Ammon's horn (tissue), 1 donor: ENCODE measurements around the gene FGF18.
"Not testable (repeated sequence)": the region's sequence is repeated elsewhere in the genome, so short reads cannot be mapped to it uniquely, and the experiment has no call there.

Experiments
- DNase-seq: peaks from one replicate; pipeline ENCODE4 v3.0.0-alpha.2; 2016; ENCODE audit warnings: low spot score

Gene FGF18

DNA sequence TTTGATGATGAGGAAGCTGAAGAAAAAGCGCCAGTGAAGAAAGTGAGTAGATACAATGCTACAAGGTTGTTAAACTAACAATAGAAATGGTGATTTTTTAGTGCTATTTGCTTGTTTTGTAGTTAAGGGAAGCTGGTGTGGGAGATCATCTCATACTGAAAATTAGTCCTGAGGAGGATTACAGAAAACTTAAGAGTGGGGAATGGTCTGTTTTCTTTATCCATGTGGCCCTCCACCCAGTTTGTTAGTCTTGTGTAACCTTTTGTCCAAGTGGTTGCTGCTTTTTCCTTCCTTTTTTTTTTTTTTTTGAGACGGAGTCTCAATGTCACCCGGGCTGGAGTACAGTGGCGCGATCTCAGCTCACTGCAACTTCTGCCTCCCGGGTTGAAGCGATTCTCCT lies 19.3 kb upstream of the FGF18 start:
- DNase-seq, result no peak

DNA sequence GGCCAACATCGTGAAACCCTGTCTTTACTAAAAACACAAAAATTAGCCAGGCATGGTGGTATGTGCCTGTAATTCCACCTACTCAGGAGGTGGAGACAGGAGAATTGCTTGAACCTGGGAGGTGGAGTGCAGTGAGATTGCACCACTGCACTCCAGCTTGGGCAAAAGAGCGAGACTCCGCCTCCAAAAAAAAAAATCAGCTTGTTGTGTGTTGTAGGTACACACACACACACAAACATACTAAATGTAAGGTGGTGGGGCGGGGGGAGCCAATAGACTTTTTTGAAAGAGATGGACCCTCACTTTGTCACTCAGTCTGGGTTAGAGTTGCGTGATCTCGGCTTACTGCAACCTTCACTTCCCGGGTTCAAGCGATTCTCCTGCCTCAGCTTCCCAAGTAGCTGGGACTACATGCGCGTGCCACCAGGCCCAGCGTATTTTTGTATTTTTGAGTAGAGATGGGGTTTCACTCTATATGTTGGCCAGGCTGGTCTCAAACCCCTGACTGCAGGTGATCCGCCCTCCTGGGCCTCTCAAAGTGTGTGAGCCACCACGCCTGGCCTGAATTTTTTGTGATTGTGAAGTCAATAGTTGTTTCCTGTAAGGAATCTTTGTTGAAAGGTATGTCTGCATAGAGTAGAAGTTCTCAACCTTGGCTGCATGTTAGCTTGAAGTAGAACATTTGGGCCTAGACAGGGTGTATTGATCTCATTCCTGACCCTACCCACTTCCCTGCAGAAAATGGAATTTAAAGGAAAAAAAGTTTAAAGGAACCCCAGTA lies 18.1 kb upstream of the FGF18 start:
- no peak for DNase-seq

DNA sequence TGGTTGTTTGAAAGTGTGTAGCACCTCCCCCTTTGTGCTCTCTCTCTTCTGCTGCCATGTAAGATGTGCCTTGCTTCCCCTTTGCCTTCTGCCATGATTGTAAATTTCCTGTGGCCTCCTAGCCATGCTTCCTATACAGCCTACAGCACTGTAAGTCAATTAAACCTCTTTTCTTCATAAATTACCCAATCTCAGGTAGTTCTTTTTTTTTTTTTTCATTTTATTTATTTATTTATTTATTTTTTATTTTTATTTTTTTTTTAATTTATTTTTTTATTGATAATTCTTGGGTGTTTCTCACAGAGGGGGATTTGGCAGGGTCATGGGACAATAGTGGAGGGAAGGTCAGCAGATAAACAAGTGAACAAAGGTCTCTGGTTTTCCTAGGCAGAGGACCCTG lies 16.7 kb upstream of the FGF18 start:
- not testable (repeated sequence) for DNase-seq

DNA sequence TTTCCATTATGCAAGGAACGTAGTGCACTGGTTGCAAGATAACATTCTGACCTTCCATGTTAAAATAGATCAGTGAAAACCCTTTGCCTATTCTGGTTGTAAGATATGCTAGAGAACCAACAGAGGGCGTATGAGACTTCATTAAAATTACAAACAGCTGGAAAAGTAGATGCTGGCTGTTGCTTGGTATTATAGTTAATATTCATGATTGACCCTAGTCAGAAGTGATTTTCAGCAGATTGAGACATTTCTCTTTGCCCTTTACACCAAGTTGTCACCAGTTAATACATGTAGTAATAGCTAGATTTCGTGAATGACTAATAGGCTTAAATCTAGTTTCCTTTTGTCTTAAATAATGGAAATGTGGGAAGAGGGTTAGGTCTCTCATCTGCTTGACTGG lies 13.8 kb upstream of the FGF18 start:
- DNase-seq, result no peak

DNA sequence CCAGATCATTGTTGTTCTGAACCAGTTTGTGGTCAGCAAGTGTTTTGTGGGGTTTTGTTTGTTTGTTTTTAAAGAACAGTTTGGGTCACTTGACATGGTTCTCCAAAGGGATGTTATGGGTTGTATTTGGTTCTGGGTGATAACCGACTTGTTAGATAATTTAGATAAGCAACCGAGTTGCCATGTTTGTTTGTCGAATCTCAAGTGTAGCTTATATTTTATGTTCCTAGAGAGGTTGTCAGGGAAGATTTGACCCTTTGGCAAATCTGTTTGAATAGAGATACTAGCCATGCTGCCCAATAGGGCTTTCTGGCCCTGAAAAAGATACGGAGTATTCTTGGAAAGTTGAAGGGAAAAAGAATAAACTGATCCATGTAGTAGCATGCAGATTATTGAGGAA lies 12.2 kb upstream of the FGF18 start:
- no peak for DNase-seq

DNA sequence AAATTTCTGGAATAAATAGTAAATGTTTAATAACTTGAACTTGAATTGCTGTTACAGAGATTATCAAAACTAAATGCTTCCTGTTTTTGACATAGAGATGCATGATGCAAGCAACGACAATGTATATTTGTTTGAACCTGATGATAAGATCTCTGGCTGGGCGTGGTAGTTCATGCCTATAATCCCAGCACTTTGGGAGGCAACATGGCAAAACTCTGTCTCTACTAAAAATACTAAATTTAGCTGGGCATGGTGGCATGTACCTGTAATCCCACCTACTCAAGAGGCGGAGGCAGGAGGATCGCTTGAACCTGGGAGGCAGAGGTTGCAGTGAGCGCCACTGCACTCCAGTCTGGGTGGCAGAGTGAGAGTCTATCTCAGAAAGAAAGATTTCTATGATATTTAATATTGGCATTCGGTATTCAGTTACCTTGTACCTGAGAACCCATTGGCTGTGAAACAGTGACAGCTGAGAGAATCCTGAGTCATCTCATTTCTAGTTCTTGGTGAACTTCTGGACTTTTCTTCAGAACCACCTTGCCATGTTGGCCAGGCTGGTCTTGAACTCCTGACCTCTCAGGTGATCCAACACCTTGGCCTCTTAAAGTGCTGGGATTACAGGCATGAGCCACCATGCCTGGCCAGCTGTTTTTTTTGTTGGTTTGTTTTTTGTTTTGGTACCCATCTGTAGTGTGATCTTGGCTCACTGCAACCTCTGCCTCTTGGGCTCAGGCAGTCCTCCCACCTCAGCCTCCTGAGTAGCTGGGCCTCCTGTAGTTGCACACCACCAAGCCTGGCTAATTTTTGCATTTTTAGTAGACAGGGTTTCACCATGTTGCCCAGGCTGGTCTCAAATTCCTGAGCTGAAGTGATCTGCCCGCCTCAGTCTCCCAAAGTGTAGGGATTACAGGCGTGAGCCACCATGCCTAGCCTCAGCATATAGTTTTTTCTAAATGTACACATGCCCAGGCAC lies 10.0 kb upstream of the FGF18 start:
- no peak for DNase-seq

DNA sequence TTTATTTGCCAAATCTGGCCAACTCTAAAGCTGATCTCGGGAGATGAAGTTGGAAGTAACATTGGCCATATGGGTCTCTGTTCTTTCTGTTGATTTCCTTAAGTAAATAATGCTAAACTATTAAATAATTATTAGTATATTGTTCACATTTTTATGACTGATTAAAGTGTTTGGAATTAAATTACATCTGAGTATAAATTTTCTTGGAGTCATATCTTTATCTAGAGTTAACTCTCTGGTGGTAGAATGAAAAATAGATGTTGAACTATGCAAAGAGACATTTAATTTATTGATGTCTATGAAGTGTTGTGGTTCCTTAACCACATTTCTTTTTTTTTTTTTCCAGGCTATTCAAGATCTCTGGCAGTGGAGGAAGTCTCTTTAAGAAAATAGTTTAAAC lies 9.3 kb upstream of the FGF18 start:
- no peak for DNase-seq

DNA sequence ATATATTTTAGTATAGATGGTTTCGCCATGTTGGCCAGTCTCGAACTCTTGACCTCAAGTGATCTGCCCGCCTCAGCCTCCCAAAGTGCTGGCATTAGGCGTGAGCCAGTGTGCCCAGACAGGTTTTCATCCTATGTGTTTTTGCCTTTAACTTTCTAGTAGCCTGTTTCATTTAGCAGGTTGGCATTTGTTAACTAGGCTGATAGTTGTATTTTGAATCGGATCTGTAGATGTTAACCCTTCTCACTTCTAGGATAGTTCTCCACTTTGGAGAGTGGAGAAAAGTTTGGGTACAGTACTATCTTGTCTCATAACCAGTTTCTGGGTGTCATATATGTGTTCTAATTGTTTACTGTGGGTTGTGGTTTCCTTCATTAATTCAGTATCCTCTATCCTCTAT lies 7.3 kb upstream of the FGF18 start:
- no peak for DNase-seq

DNA sequence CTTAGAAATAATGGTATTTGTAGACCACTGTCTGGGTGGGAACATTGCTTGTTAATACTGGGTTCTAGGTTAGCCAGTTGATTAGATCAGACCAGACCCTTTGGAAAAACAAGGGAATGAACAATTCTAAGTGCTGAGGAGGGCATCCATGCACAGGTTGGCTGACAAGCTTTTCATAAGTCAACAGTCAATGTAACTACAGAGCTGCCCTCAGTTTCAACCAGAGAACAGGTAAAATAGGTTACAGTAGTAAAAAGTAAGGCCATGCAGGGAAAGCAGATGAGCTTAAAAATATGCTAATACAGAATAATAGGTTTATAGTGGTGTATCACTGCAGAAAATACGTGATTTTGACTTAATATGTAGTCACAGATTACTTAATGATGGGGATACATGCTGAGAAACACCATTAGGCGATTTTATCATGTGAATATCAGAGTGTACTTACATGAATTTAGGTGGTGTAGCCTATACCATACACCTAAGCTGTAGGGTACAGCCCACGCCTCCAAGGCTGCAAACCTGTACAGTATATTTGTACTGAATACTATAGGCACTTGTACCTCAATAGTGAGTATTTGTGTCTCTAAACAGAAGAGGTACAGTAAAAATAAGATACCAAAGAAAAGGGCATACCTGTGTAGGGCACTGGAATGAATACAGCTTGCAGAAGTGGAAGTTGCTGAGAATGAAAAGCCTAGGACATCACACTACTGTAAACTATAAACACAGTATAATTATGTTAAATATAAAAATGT lies 6.1 kb upstream of the FGF18 start:
- DNase-seq, result no peak

DNA sequence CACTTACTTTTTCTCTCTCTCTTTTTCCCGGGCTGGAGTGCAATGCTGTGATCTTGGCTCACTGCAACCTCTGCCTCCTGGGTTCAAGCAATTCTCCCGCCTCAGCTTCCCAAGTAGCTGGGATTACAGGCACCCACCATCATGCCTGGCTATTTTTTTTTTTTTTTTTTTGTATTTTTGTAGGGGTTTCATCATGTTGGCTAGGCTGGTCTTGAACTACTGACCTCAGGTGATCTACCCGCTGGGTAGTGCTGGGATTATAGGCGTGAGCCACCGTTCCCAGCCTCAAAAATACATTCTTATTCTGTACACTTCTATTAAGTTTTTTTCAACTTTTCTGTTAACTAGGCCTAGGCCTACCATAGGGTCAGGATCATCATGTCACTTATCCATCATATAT lies 5.5 kb upstream of the FGF18 start:
- not testable (repeated sequence) for DNase-seq

DNA sequence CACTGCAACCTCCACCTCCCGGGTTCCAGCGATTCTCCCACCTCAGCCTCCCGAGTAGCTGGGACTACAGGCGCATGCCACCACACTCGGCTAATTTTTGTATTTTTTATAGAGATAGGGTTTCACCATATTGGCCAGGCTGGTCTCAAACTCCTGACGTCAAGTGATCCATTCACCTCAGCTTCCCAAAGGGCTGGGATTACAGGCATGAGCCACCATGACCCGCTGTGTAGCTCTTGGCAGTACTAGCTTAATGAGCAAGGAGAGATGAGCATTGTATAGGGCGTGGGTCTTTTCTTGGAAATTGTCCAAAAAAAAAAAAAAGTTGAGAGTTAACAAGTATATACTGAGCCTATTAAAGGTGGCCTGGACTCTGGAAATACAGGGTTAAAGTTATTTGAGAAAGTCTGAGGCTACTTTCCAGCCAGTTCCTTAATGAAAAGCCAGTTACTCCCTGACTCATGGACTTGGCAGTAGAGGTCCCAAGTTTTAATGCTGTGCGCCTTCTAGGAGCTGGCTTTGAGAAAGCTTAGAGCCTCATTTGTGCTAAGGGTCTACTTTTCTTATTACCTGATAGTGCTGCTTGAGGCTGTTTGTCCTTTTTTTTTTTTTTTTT lies 4.2 kb upstream of the FGF18 start:
- DNase-seq, result no peak

DNA sequence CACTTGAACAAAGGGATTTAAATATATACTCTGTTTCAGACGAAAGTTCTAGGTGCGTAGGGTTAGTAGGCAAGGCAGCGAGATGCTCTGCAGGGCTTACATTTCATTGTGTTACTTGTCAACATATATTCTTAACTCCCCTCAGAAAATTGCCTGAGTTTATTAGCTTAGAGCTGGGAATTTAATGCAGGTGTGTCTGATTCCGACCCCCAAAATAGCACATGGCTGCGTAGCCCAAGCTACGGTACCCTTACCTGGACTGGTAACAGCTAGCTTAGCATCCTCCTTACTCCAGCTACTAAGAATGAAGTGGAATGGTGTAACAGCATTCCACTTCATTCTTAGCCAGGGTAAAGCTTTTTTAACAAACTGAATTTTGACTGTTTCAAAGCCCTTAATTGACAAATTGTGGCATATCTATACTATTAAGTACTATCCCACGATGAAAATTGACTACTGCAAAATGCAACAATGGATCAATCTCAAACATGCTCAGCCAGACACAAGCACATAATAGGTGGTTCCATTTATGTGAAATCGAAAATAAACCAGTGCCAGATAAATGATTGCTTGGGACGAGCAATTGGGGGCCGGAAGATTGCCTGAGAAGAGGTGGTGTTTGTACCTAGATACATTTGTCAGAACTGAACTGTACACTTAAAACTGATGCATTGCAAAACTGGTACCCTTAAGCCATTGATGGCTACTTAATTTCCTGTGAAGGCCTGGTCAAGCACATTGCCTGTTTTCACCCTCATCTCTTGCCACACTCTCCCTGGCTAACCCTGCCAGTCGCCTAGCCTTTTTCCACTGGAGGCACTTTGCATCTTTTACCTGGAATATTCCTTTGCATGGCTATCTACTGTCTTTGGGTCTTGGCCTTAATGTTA lies 3.0 kb upstream of the FGF18 start:
- no peak for DNase-seq

DNA sequence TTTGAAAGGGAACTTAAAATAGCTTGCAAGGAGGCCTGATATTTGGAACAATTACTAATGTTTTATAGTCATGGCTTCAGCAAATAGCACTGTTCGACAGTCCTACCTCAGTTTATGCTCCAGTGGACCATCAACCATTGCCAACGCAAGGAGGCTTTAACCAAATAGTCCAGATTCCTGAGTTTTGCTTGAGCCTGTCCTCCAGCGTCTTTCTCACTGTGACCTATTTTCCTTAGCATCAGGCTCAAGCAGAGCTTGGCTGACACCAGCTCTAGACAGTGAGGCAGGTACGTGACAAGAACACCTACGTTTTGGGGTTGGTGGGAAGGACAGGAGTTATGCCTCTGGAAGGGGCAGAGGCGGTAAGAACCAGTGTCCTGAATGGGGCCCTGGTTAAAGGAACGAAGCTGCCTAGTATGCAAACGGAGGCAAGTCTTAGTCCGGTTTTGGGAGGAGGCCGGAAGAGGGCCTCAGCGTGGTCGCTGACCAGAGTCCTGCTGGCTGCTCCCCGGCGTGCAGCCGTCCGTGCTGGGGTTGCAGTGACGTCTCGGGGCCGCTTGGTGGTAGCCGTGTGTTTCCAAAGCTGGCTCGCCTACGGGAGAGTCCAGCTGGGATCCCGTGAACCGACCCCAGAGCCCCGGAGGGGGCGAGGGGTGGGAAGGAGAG lies 998 bp upstream of the FGF18 start:
- DNase-seq, result peak; percentile 78

DNA sequence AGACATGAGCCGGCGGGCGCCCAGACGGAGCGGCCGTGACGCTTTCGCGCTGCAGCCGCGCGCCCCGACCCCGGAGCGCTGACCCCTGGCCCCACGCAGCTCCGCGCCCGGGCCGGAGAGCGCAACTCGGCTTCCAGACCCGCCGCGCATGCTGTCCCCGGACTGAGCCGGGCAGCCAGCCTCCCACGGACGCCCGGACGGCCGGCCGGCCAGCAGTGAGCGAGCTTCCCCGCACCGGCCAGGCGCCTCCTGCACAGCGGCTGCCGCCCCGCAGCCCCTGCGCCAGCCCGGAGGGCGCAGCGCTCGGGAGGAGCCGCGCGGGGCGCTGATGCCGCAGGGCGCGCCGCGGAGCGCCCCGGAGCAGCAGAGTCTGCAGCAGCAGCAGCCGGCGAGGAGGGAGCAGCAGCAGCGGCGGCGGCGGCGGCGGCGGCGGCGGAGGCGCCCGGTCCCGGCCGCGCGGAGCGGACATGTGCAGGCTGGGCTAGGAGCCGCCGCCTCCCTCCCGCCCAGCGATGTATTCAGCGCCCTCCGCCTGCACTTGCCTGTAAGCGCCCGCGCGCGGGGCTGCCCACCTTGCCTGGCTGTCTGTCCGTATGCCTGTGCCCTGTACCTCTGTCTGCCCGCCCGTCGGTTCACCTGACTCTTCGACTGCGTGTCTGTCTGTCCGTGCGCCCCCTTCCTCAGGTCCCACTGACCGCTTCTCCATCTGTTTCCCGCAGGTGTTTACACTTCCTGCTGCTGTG lies 412 bp downstream of the FGF18 start:
- DNase-seq, result no peak

DNA sequence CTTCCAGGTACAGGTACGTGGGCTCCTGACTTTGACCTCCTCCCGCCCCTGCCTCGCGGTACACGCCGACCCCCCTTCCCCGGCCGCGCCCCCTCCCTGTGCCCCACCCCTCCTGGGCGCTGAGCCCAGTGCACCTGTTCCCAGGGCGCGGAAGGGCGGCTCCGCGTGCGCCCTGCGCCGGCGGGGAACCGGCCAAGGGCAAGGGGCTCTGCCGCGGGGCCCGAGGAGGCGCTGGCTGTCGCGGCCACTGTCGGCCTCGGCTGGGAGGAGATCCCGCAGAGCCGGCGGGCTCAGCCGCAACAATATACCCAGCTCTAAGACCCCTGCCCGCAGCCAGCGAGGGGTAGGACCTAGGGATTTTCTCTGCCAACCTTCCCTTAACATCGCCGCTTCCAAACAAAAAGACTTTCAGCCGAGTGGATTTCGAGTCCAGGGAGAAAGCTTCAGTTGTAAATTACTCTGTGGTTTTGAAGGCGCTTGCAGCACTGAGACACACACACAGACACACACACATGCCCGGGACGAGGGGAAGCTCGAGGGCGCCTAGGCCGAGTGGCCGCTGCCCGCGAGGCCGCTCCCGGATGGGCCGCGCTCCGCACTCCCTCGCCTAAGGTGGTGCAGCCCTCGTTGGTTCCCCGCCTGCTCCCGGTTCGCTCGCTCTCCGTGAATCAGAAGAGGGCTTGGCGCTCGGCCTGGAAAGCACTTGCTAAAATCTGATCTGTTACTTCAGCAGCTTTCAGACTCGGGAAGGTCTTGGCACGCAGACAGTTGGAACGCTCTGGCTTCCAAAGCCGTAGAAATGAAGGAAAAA lies 1.2 kb downstream of the FGF18 start:
- peak; percentile 73 for DNase-seq

DNA sequence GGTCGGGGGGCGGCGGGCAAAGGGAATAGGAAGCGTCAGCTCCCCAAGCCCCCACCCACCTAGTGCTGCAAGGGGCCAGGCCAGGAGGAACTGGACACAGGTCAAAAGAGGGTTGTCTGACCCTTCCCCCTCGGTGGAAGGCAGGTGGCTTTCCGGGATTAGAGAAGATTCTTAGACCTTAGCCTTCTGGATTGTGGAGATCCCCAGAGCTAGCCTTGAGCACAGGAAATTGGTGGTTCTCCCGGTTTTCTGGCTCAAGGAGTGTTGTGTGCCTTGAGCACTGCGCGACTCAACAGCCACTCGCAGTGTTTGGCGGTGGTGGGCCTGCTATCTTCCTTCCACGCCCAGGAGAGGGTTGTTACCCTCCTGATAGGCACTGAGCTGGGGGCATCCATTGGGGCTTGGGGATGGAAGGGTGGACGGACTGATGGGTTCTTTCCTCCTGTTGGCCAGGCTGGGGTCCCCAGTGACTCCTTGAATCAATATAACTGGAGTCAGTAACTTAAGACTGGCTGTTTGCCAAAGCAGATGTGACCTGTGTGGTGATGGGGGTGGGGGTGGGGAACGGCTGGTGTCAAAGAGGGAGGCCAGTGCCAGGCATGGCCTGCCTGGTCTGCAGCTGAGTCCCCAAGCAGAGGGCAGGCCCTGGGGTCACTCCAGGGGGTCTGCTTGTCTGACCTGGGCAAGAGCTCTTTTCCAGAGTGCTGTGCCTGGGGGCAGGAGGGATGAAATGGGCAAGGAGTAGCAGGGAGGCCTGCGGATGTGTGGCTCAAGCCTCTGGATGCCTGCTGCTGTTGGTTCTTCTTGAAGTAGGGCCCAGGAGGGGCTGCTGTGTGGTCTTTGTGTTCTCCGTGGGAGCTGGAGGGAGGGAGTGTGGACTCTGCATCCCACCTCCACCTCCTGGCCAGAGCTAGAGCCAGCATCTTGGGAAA lies 2.1 kb downstream of the FGF18 start:
- DNase-seq, result no peak

DNA sequence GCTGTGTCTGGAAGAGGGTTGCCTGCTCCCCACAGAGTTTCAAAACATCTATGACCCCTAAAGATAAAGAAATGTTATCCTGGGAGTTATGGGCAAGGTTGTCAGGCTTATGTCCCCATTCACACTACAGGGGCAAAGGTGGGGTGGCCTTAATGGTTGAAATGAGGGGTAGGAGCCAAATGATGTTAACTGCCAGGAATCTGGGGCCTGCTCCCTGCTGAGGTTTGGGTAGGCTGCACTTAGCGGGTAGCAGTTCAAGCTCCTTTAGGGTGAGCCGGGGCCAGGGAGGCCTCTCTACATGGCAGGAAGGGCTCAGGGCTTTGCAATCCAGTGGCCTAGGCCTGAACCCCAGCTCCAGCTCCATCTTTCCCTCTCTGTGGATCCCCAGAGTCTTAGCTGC lies 3.0 kb downstream of the FGF18 start:
- no peak for DNase-seq
